HG03575 (cell line): ENCODE measurements around the gene NME7.

Experiments
- ATAC-seq: cut with Tn5 transposase; IDR thresholded peaks from one replicate; pipeline ENCODE4 v1.9.1; 2021; ENCODE audit not compliant: unreplicated experiment, insufficient number of reproducible peaks, low FRiP score; ENCODE audit errors: extremely low read depth

The NME7 gene

DNA sequence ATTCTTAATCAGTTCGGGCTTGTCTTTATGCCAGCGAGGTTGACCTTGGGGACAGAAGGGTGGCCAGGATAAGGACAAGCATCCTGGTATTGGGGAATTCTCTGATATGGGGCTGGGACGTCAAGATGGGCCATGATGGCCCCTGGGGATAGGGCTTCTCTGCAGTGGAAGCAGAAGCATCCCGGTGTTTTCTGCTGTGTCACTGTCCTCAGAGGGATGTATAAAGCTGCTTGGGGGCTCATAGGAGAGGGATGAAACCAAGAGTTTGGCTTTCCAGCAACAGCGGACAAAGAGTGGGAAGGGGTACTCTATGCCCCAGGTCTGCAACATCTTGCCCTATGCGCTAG, 262.5 kb downstream of the NME7 start:
- no peak for ATAC-seq

DNA sequence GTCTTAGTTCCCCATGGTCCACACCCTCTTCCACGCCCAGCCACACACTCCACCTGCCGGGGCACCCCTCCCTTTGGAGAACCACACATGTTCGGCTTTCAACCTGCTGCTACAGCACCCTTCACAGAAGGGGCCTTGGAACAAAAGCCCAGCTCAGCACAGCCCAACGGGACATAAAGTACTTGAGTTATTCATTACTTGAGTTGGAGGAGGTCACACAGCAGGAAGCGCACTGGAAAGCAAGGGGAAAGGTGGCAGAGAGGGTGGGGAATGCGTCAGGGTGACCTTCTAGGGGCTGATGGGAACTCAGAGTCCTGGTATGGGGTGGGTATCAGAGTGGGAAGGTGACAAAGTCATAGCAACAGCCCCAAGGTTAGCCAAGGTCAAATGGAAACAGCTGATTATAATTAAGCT, 264.1 kb downstream of the NME7 start:
- no peak for ATAC-seq

DNA sequence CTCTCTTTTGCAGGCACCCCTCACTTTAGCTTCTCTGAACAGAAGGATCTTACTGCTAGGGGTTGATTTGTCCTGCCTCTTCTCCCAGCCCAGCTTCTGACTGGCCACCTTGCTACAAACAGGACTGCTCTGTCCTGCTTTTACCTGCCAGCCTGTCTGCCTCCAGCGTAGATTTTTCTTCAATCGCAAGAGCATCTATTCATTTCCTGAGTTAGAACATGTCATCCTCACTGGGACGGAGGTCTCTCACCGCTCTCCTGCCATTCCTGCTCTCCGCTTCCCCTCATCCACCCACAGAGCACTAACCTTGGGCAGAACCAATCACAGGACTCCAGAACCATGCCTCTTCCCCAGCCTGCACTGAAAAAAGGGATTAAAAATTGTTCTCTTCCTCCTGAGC, 264.6 kb downstream of the NME7 start:
- no peak for ATAC-seq

DNA sequence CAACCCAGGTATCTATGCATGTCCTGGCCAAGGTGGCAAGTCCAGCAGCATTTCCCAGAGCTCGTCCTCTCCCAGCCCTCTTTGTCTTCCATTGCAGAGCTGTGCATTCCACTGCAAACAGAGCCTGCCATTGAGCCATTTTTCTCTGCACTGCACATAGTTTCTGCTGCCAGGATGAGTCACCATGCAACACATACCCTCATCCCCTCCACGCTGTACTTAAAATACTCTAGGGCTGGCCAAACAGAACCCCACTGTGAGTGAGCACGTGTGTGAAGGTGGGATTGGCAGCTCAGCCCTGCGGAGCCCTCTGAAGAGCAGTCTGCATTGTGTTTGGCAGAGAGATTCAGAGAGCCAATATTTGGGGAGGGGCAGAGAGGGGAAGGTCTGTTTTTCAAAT, 265.0 kb downstream of the NME7 start:
- no peak for ATAC-seq

DNA sequence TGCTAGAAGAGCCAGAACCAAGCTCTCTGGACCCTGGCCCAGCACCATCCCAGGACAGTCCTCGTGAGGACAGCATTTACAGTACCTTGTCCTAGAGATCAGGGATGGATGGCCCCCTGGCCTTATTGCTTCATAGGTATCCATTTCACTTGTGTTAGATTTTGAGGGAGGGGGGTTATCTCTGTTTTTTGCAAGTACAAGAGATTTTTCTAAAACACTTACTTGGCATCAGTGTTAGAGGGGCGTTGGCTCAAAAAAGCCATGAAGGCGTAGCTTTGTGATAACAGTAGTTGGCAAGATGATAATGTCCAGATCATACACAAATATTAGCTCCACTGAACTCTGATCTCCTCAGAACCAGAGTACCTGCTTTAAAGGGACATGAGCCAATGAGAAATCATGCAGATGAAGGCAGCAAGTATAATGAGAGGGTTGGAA, 266.9 kb downstream of the NME7 start:
- no peak for ATAC-seq

DNA sequence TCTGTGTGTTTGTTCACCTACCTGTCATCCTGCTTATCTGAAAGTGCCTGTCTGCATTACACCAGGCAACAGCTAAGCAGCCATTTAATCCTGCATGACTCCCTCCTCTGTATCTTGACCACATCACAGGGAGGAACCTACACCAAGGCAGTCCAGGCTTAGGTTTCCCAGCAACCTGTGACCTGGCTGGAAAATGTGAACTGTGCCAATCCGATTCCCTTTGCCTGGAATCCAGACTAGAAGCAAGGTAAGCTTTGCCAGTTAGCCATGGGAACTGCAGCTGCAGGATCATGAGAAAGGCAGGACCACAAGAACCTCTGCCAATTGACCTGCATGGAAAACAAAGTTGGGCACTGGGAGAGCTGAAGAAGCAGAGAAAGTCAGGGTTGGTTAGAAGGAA, 267.4 kb downstream of the NME7 start:
- ATAC-seq: no peak

DNA sequence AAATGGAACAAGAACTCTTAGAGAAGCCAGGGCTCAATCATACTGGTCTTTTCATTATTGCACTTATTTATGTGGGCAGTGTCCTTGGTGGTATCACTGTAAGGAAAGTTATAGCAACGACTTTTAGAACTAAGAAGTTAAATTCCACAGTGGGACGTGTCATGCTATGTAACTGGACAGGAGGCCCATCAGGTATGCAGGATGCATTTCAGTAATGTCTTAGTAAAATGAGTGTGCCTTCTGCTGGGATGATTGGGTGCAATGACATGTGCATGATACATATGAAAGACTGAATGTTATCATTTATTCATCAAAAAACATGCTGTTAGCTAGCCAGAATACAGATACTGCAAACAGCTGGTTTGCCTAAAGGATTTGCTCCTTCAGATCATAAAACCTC, 268.0 kb downstream of the NME7 start:
- no peak for ATAC-seq

DNA sequence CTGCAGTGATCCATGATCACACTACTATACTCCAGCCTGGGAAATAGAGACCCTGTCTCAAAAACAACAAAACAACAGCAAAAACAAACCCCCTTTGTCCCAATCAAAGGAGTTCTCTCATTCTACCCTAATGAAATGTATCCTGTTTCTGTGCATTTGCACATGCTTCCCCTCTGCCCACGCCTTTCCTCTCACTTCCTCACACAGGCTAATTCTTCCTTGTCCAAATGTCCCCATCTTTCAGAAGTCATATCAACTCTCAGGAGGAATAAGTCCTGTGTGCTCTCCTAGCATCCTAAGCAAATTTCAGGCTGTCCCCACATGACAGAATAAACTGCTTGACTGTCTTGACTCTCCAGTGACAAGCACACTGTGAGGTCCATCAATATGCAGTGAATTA, 269.2 kb downstream of the NME7 start:
- ATAC-seq: no peak

DNA sequence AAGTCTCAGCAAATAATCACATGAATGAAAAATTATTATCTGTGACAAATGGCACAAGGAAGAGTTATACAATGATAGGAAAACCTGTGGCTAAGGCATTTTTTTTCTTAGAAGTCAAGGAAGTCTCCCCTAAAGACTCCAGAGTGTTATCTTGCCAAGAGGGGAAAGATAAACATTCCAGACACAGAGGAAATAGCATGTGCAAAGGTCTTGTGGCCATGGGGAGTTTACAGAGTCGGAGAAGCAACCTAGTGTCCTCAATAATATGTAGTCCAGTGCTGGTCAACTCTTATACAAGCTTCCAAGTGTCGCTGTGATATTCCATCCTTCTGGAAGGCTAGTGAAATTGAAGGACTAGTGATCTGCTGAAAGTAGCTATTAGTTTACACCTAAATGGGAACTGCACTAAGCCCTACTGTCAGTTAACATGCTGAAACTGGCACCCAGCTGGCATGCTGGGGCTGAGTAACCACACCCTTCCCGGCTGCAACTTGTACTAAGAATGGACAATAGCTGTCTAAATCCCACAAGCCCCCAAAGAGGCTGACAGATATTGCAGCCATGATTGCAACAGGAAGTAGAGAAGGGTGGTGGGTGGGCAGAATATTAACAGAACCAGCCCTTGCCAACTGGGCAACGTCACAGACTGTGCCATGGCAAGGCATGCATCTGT, 272.6 kb downstream of the NME7 start:
- no peak for ATAC-seq

DNA sequence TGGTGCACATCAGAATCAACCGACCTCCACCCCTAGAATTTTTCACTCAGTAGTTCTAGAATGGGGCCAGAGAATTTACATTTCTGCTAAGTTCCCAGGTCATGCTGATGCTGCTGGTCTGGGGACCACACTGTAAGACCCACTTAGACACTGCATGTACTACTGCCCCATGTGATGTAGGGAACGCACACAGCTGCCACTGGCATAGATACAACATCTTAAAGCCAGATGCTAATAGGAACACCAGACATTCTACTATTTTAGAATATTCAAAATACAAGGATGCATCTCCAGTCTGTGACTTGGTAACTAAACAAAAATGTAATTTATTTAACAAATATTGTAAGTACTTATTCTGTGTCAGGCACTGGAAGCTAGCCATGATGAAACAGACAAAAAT, 275.2 kb downstream of the NME7 start:
- ATAC-seq: no peak

DNA sequence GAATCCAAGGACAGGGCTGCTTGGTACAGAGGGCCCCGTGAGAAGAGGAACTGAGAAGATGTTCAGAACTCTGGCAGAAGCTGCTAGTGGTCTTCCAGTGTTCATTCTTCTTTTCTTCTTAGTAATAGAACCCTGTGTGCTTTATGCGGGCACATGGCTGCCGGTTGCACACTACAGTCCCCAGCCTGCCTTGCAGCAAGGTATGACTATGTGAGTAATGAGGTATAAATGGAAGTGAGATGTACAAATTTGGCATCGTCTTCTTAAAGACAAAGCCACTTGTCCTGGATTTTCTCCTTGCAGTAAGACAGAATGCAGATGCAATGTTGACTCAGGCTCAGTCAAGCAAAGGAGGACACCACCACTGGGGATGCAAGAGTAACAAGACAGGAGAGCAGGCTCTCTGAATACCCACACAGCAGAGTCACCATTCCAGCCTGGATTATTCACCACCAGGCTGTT, 276.1 kb downstream of the NME7 start:
- peak; percentile 74 for ATAC-seq

DNA sequence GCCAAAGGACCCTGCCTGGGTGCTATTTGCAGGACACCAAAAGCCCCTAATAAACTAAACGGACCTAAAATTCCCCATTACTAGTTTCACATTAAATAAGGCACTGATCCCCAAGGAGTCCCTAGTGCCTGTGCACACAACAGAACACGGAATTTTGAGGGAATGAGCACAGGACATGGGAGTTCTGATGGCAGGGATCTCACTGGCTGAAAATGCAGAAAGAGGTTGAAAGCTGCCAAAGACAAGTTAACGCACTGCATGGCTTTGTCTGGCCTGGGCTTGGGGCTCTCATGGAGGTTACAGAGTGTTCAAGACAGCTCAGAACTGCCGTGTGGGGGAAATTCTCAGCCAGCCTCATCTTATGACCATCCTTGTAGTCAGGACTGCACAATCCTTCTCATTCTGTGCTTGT, 276.7 kb downstream of the NME7 start:
- peak; percentile 3 for ATAC-seq

DNA sequence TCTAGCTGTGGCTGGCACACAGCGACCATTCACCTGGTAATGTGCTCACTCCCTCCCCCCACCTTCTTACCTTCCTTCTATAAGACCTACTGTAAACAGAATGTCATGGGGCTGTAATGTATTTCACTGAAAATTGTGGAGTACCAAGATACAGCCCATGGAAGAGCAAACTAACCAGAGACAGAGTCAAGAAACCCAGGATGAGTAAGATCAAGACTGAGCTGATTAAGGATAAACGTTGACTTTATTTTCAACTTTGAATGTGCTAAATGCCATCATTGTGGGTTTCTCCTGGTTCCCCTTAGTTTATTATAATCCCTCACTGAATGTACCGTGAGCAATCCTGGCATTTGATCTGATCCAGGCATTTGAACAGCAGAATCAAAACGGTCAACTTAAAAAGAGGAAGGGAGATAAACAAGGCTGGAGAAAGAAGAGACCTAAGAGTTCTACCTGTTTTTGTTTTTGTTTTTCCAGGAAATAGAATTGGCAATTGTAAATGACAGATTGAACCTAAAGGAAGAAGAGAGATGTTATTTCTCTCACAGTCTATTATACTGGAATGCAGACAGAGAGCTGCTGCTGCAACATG, 277.2 kb downstream of the NME7 start:
- ATAC-seq: no peak

DNA sequence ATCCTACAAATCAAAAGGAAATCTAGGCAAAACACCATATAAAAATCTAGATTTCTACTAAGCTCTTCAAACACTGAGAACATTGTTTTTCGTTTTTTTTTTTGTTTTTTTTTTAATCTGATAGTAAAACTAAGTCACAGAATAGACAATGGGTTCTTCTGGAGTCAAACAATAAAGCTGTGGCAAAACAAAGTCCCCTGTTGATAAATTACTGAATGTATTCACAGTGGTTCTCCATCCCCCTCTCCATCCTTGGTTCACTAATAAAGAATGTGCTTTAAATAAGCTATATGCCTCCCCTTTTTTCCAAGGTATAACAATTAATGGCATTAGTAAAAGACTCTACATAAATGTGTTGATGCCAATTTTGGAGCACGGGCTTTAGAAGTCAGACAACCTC, 277.8 kb downstream of the NME7 start:
- ATAC-seq: no peak

DNA sequence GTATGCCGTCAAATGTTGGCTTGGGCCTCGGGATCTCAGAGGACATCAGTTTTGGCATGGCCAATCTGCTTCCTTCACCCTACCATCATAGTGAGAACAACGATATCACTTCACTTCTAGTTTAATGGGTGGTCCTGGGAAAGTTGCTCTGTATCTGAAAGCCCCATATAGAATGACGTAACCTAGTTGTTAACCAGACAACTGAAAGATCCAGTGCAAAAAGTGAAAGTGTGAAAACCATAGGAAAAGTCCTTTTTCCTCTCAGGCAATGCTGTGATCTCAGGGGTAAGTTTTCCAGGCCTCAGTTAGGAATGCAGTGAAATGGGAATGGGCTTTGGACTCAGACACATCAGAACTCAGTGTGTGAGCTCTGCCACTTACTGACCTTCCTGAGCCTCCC, 279.7 kb downstream of the NME7 start:
- no peak for ATAC-seq

DNA sequence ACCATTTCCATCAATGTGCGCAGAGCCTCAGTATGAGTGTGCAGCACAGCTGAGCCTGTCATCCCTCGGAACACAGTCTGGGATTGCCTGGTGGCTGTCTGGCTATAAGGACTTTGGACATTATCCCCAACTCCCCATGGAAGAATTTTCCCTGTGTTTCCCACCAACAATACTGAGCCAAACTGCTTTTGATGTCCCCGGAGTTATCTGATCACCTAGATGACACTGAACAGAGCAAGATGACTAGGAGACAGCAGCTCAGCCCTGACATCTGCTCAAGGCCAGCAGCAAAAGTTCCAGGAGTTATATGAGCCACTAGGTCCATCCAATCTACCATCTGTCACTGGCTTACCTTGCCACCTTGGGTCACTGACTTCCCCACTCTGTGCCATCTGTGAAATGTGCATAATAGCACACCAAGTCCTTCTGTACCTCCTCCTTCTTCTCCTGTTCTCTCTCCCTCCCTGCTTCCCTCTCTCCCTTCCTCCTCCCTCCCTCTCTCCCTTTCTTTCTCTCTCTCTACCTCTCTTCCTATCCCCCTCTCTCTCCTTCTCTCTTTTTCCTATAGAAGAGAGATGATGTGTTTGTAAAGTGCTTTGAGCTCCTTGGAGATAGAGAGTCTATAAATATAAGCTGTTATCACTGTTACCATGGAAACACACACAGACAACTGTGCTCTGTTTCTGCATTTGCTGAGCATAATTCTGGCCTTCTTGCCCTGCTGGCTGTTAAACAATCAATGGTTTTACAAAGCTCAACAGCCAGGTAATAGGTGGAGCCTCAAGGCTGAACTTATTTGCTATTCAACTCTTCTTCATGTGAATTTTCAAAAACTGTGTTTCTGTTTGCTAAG, 280.8 kb downstream of the NME7 start:
- ATAC-seq: no peak

DNA sequence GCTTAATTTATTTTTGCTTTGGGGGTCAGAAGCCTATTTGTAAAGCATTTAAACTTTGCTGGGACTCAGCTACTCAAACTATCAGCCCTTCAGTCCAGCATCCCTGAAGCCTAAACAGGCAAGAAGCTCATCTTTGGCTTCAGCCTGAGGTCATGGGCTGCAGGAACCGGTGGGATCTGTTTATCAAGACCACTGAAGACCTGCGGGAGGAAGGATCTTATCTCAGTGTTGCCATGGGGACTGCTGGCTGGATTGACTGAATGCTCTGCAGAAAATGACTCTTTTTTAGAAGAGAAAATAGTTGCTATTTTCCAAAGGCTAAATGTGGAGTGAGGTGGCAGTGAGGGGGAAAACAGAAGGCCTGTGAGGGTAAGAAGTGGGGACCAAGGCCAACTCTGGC, 281.7 kb downstream of the NME7 start:
- no peak for ATAC-seq
